Retinal pigment epithelial cell (primary cell): ENCODE data around the gene BAK1.

Experiments
- DNase-seq: peaks from one replicate; pipeline ENCODE4 v3.0.0-alpha.2; 2010; ENCODE audit warnings: low read depth
- H3K4me3 ChIP-seq: 2 replicates; pipeline ENCODE4 v1.5.1; 2011; ENCODE audit warnings: mild to moderate bottlenecking, low read length, control low read depth, moderate library complexity
- CTCF ChIP-seq: conservative IDR thresholded peaks from 2 replicates; pipeline ENCODE4 v1.5.1; 2011; ENCODE audit warnings: low read depth, low read length, control low read depth, inconsistent platforms

BAK1 gene

GRCh38 chr6:33577718-33578117 lies 2.4 kb downstream of the BAK1 start:
- no peak for TF ChIP-seq CTCF
- no peak for DNase-seq
- H3K4me3 ChIP-seq = no peak overlapping the region

- DNase-seq = no peak
These were observed 3.0 kb downstream of the BAK1 start for GRCh38 chr6:33577106-33577535.

GRCh38 chr6:33576668-33577067 lies 3.4 kb downstream of the BAK1 start:
- no peak for TF ChIP-seq CTCF
- no peak overlapping the region for H3K4me3 ChIP-seq
- DNase-seq = no peak

More at GRCh38 chr6:33577106-33577535, 3.0 kb downstream of the BAK1 start:
- H3K4me3 ChIP-seq = no peak overlapping the region
- TF ChIP-seq CTCF = no peak

GRCh38 chr6:33575211-33575610 lies 4.9 kb downstream of the BAK1 start:
- no peak for DNase-seq
- H3K4me3 ChIP-seq = no peak overlapping the region
- TF ChIP-seq CTCF = no peak

GRCh38 chr6:33571637-33572316 lies 8.3 kb downstream of the BAK1 start:
- peak overlapping the region; percentile 76 for H3K4me3 ChIP-seq
- DNase-seq = no peak
- no peak for TF ChIP-seq CTCF

- no peak for TF ChIP-seq CTCF
- peak overlapping the region; percentile 76 for H3K4me3 ChIP-seq
- DNase-seq = no peak
These were observed 9.1 kb downstream of the BAK1 start for GRCh38 chr6:33570806-33571636.
